ENCODE measurements around the gene GSTM2.
"Not testable (repeated sequence)": the region's sequence is repeated elsewhere in the genome, so short reads cannot be mapped to it uniquely, and the experiment has no call there.

DNA sequence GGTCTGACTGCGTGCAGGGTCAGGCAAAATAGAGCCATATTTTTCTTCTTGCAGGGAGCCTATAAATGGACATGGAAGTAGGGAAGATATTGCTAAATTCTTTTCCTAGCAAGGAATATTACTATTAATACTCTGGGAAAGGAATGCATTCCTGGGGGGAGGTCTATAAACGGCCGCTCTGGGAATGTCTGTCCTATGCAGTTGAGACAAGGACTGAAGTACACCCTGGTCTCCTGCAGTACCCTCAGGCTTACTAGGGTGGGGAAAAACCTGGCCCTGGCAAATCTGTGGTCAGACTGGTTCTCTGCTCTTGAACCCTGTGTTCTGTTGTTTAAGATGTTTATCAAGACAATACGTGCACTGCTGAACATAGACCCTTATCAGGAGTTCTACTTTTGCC, 41.1 kb downstream of the GSTM2 start:
- TF ChIP-seq, protein P1, sequence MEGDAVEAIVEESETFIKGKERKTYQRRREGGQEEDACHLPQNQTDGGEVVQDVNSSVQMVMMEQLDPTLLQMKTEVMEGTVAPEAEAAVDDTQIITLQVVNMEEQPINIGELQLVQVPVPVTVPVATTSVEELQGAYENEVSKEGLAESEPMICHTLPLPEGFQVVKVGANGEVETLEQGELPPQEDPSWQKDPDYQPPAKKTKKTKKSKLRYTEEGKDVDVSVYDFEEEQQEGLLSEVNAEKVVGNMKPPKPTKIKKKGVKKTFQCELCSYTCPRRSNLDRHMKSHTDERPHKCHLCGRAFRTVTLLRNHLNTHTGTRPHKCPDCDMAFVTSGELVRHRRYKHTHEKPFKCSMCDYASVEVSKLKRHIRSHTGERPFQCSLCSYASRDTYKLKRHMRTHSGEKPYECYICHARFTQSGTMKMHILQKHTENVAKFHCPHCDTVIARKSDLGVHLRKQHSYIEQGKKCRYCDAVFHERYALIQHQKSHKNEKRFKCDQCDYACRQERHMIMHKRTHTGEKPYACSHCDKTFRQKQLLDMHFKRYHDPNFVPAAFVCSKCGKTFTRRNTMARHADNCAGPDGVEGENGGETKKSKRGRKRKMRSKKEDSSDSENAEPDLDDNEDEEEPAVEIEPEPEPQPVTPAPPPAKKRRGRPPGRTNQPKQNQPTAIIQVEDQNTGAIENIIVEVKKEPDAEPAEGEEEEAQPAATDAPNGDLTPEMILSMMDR (IDR thresholded peaks at IDR 0.05) = not testable (repeated sequence)
- not testable (repeated sequence) for TF ChIP-seq POLR2A (IDR thresholded peaks at IDR 0.05)

Data from heart left ventricle (tissue), 13 donors.